ENCODE results near the gene DUSP22. TPM values are rescaled to one million over a fixed set of nuclear protein-coding genes. Genes with fewer than 3 reads are reported as not detected.

Gene DUSP22, protein sequence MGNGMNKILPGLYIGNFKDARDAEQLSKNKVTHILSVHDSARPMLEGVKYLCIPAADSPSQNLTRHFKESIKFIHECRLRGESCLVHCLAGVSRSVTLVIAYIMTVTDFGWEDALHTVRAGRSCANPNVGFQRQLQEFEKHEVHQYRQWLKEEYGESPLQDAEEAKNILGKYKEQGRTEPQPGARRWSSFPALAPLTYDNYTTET
- 13.1 to 15.0 TPM (median 14.2 TPM) in 5 replicates for total RNA-seq (2022; extraction: Qiagen RNA extraction)

DNA sequence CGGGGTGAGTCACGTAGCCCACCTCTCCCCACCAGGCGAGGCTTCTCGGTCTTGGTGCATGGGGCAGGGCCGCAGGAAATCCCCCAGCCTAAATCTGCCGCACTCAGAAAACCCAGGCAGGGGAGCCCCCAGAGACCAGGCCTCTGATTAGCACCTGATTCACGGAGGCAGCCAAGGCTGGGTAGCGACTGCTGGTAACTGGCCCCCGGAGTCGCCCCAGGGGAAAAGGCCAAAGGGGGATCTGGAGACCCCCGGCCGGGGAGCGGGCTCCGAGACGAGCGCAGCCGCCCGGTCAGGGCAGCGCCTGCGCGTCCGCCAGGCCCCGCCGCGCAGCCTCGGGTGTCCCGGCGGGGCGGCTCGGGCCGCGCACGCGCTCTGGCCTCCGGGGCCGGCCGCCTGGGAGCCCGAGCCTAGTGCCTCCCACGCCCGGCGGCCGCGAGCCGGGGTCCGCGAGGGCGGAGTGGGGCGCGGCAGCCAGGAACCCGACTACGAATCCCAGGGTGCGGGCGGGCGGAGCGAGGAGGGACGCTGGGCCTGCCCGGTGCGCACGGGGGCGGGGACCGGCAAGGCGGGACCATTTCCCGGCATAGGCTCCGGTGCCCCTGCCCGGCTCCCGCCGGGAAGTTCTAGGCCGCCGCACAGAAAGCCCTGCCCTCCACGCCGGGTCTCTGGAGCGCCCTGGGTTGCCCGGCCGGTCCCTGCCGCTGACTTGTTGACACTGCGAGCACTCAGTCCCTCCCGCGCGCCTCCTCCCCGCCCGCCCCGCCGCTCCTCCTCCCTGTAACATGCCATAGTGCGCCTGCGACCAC lies at the start of gene DUSP22:
TSS of gene DUSP22 (plus strand) at position 791 of the 809 bp plus-strand sequence. CDS start 53 bp downstream, outside the sequence.

DNA sequence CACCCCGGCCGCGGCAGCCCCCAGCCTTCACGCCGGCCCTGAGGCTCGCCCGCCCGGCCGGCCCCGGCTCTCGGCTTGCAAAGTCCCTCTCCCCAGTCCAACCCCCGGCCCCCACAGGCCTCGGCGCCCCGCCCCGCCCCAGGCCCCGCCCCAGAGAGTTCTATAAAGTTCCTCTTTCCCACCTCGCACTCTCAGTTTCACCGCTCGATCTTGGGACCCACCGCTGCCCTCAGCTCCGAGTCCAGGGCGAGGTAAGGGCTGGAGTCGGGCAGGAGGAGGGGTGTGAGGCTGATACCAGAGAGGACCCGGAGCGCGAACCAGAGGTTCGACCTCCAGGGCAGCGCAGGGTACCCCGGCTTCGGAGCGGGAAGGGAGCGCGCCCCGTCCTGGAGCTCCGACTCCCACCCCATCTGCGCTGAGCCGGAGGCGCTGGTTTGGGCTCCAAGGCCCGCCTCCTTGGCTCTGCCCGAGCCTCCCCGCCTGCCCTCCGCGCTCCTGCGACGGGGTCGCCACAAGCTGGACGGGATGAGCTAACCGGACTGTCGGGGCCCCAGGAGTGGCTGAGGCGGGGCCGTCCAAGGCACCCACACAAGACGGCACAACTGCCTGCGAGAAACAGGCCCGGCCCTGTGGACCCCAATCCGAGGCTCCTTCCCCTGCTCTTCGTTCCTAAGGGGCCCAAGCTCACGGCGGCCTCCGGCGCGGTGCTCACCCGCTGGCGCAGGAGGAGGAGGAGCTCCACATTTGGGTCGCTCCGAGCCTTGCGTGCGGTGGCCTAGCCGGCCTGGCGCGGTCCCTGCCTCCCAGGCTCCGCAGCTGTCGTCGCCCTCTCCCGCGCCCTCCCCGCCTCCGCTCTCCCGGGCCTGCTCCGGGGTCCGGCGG lies 99.5 kb downstream of the DUSP22 start, which contains the start of gene IRF4:
TSS of gene IRF4 (plus strand) at position 194 of the 882 bp plus-strand sequence. CDS start 1,401 bp downstream, outside the sequence.

Other genes with a start within 250 kb of the DUSP22 start
- gene IRF4, start 99.3 kb downstream of the DUSP22 start, total RNA-seq (2022; extraction: Qiagen RNA extraction), result 0.25 to 0.51 TPM (median 0.25 TPM) in 5 replicates